GM21786 (cell line): ENCODE measurements around the gene CTSD.

Source experiments
- ATAC-seq: cut with Tn5 transposase; IDR thresholded peaks from one replicate; pipeline ENCODE4 v1.9.1; 2021; ENCODE audit not compliant: unreplicated experiment

CTSD gene

GRCh38 chr11:1756791-1757771 lies 6.6 kb downstream of the CTSD start:
- ATAC-seq = no peak

GRCh38 chr11:1755692-1756561 lies 7.8 kb downstream of the CTSD start:
- no peak for ATAC-seq

GRCh38 chr11:1755344-1755691 lies 8.4 kb downstream of the CTSD start:
- no peak for ATAC-seq

- ATAC-seq = no peak
Measured at GRCh38 chr11:1754376-1755150, 9.2 kb downstream of the CTSD start.

GRCh38 chr11:1753929-1754305 lies 9.8 kb downstream of the CTSD start:
- ATAC-seq = no peak

- no peak for ATAC-seq
Measured at GRCh38 chr11:1753229-1753928, 10.3 kb downstream of the CTSD start.

GRCh38 chr11:1752907-1753228 lies 10.9 kb downstream of the CTSD start:
- ATAC-seq = no peak

GRCh38 chr11:1751999-1752906 lies 11.5 kb downstream of the CTSD start:
- no peak for ATAC-seq

GRCh38 chr11:1751531-1751921 lies 12.2 kb downstream of the CTSD start:
- no peak for ATAC-seq

GRCh38 chr11:1750840-1751530 lies 12.7 kb downstream of the CTSD start:
- ATAC-seq = no peak

- no peak for ATAC-seq
Measured at GRCh38 chr11:1750481-1750839, 13.3 kb downstream of the CTSD start, which contains the start of gene IFITM10. IFITM10 (minus strand) TSS chr11:1750595; CDS start chr11:1750442, 153 bp downstream.

- ATAC-seq = no peak
Measured at GRCh38 chr11:1749395-1750351, 14.1 kb downstream of the CTSD start.

GRCh38 chr11:1748636-1749394 lies 14.9 kb downstream of the CTSD start:
- no peak for ATAC-seq

GRCh38 chr11:1747753-1748635 lies 15.7 kb downstream of the CTSD start:
- no peak for ATAC-seq

GRCh38 chr11:1746956-1747752 lies 16.6 kb downstream of the CTSD start:
- ATAC-seq = no peak
